Islet of Langerhans (tissue), 1 donor: ENCODE data around the gene FSTL3.
"Not testable (repeated sequence)": the region's sequence is repeated elsewhere in the genome, so short reads cannot be mapped to it uniquely, and the experiment has no call there.

Experiments used
- FAIRE-seq: peaks from one replicate; lab custom pipeline; 2011; peaks lifted over from hg19 to GRCh38; lab: Jason Lieb, UNC

The FSTL3 gene

DNA sequence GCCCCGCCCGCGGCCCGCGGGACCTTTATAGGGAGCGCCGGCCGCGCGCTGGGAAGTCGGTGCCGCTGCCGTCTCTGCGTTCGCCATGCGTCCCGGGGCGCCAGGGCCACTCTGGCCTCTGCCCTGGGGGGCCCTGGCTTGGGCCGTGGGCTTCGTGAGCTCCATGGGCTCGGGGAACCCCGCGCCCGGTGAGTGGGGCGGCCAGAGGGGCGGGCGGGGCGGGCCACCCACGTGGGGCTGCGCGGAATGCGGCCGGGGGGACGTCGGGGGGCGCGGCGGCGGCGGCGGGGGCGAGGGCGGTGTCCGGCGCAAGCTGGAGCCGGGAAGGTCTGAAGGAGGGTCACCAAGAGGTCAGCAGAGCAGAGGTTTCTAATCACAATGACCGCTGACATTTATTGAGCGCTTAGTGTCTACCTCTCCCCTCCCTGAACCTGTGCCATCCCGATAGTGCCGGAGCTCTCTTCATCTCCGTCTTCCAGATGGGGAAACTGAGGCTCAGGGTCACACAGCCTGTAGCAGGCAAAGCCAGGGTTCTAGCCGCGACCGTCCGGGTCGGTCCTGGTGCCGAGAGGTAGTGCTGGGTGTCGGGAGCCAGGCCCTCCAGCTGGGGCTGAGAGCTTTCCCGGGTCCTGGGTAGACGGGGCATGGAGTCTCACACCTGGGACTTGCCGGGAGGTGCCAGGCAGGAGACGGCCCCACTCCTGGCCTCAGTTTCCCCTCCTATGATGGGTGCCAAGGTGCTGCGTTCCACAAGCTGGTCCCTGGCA lies at the start of gene FSTL3:
Gene FSTL3, plus strand, starts transcription at position 54 of the 767 bp plus-strand sequence. Its CDS starts 32 bp downstream, at position 86.
- FAIRE-seq: no peak

DNA sequence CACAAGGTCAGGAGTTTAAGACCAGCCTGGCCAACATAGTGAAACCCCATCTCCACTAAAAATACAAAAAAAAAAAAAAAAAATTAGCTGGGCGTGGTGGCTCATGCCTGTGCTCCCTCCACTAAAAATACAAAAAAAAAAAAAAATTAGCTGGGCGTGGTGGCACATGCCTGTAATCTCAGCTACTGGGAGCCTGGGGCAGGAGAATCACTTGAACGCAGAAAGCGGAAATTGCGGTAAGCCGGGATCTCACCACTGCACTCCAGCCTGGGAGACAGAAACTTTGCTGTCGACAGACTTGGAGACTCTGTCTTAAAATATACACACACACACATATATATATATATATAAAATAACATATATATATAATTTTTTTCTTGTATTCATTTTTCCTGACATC lies 49.6 kb upstream of the FSTL3 start:
- not testable (repeated sequence) for FAIRE-seq

DNA sequence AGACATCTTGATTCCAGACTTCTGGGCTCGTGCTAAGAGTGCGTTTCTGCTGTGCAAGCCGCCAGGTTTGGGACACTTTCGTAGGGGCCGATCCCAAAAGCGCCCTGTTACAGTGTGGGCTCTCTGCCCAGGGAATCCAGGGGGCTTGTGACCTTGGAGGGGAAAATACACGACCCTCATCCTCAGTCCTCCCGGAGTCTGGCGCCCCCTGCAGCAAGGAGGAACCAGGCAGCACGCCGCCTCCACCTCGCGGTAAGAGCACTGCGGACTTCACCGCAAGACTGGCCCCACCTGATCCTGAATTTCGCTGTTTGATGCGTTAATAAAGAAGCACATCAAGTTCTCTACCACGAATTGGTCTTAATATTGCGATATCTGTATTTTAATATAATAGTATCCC lies 48.0 kb upstream of the FSTL3 start:
- no peak for FAIRE-seq

DNA sequence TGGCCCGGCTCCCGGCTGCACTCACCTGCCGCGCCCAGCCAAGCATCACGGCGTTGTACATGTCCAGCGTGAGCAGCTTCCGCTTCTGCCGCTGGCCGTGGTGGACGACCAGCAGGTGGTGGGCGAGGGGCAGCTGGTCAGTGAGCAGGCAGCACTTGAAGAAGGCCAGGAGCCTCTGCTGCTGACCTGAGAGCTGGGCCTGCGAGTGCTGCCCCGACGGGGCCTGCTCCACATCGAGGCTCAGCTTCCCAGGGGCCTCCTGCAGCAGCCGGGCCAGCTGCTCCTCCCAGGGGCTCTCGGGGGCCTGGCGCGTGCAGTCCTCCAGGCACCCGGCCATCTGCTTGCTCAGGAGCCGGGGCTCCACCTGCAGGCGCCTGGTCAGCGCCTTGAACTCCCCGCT lies 46.7 kb upstream of the FSTL3 start:
- not testable (repeated sequence) for FAIRE-seq

DNA sequence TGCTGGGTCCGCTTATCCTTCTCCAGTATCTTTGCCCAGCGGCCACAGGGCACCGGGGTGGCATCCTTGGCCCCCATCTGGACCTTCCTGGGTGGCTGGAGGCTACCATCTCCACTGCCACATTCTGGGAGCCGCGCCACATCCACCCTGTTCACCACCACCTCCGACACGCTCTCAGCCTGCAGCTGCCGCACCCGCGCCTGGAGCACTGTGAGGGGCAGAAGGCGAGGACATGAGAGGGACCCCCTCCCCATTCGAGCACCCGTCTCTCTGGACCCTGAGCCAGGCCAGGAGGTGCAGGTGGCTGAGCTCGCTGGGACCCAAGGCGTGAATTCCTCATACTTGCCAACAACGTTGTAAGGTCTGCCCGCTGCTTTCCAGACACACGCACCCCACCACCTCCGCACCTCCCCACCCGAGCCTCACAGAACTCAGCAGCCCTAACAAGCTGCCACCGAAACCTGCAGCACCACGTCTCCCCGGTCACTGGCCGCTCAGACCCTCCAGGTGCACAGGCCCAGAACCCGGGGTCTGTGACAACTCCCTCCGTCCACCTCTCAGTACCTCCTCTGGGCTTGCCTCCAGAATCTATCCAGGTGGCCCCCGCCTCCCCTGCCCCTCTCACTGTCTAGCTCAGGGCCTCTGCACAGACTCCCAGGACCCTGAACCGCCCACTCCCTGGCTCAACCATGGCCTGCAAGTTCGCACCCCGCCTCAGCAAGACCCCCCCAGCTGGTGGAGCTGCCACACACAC lies 46.1 kb upstream of the FSTL3 start:
- no peak for FAIRE-seq

DNA sequence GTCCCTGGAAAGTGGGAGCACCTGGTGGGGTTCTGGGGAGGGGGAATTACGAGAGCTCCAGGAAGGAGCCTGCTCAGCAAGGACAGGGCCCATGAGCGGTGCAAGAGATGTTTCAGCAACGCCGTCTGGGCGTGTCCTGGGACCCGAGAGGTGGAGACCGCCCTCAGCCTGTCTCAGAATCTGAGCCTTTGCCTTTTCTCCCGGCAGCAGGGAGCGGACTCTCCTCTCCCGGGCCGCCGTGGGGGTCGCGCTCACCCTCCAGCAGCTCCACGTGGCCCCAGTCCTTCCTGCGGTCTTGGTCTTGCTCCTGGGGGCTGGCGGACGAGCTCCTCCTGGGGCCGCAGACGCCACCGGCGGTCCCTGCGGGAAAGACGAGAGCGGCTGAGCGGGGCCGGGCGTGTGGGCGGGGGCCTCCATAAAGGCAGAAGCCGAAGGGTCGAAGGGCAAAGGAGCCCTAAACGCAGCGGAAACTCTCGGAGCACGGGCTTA lies 43.6 kb upstream of the FSTL3 start:
- FAIRE-seq: no peak

DNA sequence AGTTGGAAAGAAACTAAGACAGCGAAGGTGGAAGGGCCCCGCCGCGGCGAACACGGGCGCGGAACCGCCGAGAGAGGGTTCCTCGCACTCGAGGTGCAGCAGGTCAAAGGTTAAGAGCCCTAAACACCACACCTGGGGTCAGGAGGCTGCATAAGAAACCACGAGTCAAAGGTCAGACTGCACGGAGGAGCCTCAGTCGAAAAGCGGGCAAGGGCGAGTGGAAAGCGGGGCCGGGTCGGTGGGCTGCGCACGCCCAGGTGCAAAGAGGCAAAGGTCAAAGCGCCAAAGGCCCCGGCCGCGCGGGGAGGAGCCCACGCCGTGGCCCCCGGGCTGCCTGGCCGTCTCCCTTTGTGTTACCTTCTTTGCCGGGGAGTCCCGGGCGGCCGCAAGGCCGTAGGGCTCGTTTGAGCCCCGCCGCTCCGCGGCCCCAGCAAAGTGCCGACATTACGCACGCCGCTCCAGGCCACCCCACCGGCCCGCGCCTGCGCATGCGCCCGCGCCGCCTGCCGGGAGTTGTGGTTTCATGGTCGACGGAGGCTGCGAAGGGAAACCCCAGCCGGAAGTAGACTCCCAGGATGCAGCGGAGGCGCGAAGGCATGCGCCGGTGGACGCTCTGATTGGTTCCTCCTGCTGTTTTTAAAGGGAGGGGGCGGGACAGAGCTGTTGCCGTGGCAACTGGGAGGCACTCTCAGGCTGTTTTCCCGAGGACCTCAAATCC lies 43.0 kb upstream of the FSTL3 start, which contains the start of gene POLRMT:
Gene POLRMT, minus strand, starts transcription at position 470 of the 718 bp plus-strand sequence. Its CDS starts 25 bp downstream, at position 445.
- peak; percentile 17 for FAIRE-seq

DNA sequence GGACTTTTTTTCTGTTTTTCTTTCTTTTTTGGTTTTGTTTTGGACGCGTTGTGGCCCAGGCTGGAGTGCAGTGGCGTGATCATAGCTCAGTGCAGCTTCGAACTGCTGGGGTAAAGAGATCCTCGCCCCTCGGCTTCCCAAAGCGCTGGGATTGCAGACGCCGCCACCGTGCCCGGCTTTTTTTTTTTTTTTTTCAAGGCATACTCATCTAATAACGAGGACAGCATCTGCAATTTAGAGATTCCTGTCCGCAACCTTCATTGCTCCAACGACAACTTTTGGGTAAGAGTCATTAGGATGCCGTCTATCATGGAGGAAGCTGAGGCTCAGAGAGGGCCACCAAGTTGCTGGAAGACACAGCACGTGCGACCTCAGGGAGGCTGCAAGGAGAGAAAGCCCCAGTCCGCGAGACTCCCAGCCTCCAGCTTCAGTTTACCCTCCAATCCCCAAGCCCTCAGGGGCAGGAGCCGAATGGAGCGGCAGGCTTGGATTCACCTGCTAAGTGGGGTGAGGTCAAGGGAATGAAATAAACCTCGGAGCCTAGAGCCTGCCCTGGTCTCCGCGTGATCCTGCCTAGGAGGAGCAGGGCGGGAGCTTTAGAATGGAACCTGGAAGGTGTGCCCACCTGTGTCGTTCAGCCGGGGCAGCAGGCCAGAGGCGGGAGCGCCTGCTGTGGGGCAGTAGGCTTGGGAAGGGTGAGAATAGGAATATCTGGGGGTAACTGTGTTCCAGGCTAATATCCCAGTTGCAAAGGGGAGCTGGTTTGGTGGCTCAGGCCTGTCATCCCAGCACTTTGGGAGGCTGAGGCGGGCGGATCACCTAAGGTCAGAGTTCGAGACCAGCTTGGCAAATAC lies 42.2 kb upstream of the FSTL3 start:
- FAIRE-seq: no peak

DNA sequence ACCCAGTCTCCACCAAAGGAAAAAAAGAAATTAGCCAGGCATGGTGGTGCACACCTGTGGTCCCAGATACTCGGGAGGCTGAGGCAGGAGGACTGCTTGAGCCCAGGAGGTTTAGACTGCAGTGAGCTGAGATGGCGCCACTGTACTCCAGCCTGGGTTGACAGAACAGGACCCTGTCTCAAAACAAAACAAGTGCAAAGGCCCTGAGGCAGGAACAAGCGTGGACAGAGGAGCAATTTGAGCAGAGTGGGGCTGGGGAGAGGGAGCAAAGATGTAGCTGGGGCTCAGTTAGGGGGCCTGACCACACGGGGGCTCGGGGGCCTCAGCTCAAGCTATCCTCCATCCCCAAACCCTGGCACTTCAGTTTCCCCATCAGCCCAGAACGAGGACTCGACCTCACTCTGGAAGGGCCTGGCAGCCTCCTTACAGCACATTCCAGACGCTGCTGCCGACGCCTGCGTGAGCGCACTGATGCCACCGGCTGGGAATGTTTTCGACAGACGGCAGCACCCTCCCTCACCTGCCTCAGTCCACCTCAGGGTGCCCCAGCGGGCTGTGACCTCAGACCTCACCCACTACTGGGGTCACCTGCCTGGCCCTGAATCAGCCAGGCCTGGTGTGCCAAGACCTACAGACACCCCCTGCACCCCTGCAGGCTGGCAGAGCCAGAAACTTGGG lies 41.1 kb upstream of the FSTL3 start:
- FAIRE-seq: no peak

DNA sequence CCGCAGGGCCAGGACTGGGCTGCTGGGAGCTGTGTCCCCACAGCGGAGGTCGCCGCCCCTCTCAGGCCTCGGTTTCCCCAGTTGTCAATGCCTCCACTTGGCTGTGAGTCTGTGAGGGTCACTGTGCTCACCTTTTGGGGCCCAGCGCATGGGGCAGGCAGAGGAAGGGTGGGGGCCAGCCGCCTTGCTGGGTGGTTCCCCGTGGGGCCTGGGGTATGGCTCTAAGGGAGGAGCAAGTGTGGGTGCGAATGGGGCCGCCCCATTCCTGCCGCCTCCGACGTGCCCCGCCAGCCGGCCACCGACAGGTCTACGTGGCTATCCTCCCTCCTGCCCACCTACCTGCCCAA lies 37.3 kb upstream of the FSTL3 start:
- FAIRE-seq: no peak

DNA sequence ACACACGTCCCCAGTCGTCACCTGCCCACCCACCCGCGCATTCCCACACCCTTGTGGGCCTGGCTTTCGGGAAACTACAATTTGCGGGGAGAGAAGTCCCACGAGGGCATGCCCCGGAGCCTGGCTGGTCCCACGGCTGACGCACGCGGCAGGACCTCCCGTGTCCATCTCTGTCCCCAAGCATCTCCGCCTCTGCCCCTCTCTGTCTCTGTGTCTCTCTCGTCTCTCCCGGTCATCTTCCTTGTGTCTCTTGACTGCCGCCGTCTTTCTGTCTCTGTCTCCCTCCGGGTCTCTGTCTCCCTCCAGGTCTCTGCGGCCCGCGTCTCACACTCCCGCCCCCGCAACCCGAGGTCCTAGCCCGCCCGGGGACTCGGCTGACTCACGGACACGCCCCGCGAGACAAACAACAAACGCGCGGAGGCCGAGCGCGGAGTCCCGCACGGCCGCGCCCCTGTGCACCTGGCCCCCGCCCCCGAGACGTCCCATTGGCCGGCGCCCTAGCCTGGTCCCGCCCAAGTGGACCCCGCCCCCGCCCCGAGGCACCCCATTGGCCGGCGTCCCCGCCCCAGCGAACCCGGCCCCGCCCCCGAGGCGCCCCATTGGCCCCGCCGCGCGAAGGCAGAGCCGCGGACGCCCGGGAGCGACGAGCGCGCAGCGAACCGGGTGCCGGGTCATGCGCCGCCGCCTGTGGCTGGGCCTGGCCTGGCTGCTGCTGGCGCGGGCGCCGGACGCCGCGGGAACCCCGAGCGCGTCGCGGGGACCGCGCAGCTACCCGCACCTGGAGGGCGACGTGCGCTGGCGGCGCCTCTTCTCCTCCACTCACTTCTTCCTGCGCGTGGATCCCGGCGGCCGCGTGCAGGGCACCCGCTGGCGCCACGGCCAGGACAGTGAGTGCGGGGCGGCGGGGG lies 36.7 kb upstream of the FSTL3 start, which contains the start of gene FGF22:
Gene FGF22, plus strand, starts transcription at position 627 of the 908 bp plus-strand sequence. Its CDS starts 47 bp downstream, at position 674.
- no peak for FAIRE-seq

DNA sequence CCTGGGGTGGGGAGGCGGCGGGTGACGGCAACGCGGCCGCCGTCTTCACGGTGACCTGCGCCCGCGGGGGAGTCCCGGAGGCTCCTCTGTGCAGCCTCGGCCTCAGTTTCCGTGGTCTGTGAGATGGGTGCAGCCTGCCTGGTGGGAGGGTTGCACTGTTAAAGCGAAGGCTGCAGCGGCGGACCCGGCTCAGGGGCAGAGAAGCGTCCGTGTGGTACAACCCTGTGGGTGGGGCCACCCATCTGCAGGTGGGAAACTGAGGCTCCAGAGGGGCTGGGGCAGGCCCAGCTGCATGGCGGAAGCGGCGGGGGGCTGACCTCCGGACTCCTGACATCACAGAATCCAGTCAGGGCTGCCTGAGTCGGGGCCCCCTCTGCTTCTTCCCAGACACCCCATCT lies 36.0 kb upstream of the FSTL3 start:
- no peak for FAIRE-seq

DNA sequence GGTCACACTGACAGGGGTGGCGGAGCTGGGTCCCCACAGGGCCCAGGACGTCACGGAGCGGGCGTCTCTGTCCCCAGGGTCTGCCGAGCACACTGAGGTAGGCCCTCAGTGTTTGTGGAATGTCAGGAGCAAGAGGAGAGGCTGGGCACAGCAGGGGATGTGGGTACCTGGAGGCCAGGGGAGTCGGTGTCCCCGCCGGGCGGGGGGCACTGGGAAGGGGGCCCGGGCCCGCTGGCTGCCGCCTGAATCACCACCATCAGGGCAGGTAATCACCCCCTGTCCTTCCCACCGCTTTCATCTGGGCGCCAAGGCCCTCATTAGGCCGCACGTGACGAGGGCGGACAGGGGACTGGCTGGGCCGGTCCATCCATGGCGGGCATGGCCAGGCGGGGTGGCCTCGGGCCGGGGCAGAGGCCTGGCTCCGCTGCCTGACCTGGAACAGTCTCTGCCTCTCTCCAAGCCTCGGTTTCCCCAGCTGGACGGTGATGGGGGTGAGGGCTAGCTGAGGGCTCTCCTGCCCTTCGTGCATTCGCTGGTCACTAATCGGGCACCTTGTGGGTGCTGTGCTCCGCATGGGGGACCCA lies 35.5 kb upstream of the FSTL3 start:
- no peak for FAIRE-seq

DNA sequence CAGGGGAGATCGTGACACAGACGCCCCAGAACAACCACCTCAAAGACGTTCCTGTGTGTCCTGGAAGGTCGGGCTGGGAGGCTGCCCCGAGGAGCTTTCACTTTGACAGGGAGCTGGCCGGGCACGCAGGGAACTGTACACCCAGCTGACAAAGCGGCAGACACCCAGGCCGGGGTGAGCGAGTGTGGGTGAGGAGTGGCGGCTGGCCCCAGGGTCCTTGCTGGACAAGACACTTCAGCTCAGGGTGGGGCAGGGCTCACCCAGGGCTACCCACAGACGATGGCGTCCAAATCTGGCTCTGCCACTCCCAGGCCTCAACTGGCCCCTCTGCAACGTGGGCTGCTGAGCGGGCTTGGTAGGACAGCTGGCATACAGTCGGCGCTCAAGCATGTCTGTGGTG lies 34.5 kb upstream of the FSTL3 start:
- no peak for FAIRE-seq

DNA sequence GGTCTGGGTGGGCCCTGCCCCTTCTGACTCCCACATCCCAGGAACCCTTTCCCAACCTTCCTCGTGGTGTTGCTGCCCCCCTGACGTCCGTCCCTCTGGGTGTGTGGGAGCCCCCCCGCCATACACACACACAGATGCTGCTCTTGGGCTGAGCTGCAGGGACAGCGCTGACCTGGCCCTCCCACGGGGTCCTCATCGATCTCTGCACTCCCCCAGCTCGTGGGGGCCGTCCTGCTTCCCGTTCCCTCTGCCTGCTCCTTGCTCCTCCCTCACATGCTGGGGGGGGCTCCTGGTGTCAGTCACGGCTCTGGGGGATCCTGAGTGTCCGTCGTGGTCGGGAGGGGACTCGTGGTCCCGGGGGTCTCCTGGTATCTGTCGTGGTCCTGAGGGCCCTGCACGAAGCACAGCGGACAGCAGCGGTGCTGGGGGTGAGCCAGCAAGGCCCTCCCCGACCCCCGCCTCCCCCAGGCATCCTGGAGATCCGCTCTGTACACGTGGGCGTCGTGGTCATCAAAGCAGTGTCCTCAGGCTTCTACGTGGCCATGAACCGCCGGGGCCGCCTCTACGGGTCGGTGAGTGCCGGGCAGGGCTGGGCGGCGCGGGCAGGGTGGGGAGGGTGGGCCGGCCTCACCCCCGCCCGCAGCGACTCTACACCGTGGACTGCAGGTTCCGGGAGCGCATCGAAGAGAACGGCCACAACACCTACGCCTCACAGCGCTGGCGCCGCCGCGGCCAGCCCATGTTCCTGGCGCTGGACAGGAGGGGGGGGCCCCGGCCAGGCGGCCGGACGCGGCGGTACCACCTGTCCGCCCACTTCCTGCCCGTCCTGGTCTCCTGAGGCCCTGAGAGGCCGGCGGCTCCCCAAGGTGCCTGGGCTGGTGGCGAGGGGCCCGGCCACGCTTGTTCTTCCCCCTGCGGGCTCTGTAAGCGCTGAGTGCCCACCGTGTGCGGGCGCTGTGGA lies 33.1 kb upstream of the FSTL3 start:
- FAIRE-seq: no peak

DNA sequence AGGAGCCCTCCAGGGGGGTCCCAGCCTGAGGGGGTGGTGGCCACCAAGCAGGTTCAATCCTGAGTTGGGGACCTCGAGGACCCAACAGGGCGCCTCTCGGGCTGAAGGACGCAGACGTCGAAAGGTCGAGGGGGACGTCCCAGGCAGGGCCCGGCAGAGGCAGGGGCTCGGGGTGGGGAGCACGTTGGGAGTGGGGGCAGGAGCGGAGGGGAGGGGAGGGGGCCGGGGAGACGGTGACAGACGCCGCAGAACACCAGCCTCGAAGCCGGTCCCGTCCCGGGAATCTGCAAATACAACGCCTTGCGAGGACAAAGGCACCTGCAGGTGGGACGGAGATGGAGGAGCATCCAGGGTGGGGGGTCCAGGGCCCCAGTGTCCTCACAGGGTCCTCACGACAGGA lies 32.5 kb upstream of the FSTL3 start:
- no peak for FAIRE-seq

DNA sequence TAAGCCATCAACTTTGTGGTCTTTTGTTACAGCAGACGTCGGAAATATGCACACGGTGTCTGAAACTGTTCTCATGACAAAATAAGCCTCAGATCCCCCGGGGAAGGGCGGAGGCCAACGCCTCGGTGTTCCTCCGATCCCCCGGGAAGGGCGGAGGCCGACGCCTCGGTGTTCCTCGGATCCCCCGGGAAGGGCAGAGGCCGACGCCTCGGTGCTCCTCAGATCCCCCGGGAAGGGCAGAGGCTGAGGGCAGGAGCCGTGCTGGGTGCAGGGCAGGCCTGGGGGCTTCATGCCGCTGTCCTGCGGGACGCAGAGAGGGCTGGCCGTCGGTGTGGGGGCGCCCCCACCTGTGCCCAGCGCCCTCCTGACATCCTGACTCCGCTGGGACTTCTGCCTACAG lies 31.8 kb upstream of the FSTL3 start:
- FAIRE-seq: no peak

DNA sequence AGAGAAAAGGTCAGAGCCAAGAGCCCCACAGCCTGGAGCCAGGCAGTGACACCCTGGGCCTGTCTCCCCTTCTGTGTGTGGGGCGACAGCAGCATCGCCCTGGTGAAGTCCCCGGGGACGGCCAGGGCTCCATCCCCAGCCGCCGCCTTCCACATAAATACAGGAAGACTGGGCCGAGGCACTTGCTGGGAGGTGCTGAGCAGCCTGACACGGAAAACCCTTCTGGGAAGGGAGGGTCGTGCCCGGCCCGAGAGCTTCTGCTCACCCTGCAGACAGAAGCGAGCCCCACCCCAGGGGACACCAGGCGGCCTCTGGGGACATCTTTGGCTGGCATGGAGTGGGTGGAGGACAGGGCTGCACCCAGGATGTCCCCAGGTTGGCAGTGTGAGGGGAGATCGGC lies 31.4 kb upstream of the FSTL3 start:
- no peak for FAIRE-seq
